H1 (cell line): ENCODE results near the gene C22orf31.

ENCODE experiments used
- ATF3 ChIP-seq: IDR thresholded peaks from 2 replicates; pipeline ENCODE4 v1.6.1; 2011; ENCODE audit warnings: low read depth, mild to moderate bottlenecking, low read length; ENCODE audit not compliant: insufficient read depth
- CTCF ChIP-seq, 3 experiments: IDR thresholded peaks; 1 replicate in 2 of 3; 2 replicates in 1 of 3; pipeline versions ENCODE4 v1.5.1 to v1.6.1; 2011; ENCODE audit warnings: low read length in 3 of 3, mild to moderate bottlenecking in 3 of 3, inconsistent platforms in 2 of 3, low read depth in 1 of 3, moderate library complexity in 1 of 3; ENCODE audit not compliant: insufficient read depth in 1 of 3; ENCODE audit errors: control extremely low read depth in 1 of 3
- EP300 ChIP-seq, 2 experiments: IDR thresholded peaks; 1 replicate in 1 of 2; 2 replicates in 1 of 2; pipeline ENCODE4 v1.6.1; 2011 to 2012; ENCODE audit warnings: low read depth in 2 of 2, low read length in 2 of 2, mild to moderate bottlenecking in 2 of 2, borderline replicate concordance in 1 of 2, inconsistent platforms in 1 of 2, moderate library complexity in 1 of 2

GRCh38 chr22:29028468-29028867 is 33.2 kb downstream of the C22orf31 start:
- no peak for TF ChIP-seq ATF3
- TF ChIP-seq EP300 (IDR thresholded peaks at IDR 0.05; ENCODE audit: borderline replicate concordance in 1 of 2, low read depth in 2 of 2, low read length in 2 of 2): no peak
- TF ChIP-seq CTCF (IDR thresholded peaks at IDR 0.05; ENCODE audit: control extremely low read depth in 1 of 3, insufficient read depth in 1 of 3, low read depth in 1 of 3, low read length in 3 of 3): no peak
